K562 (cell line): ENCODE measurements around the gene SLC12A9. TPM values are rescaled to one million over a fixed set of nuclear protein-coding genes. Genes with fewer than 3 reads are reported as not detected.

Experiments
- ELF2 ChIP-seq: fragments of 250-450 bp; sonication (Bioruptor Pico); IDR thresholded peaks from 2 replicates; pipeline ENCODE4 v1.5.0; 2021; ENCODE audit warnings: mild to moderate bottlenecking
- FOXA1 ChIP-seq: fragments of 450-650 bp; IDR thresholded peaks from 2 replicates; pipeline ENCODE4 v1.6.1; 2016; ENCODE audit warnings: mild to moderate bottlenecking, borderline replicate concordance
- MTA3 ChIP-seq: fragments of 450-650 bp; formaldehyde crosslinking; IDR thresholded peaks from 2 replicates; pipeline ENCODE4 v1.6.1; 2017; ENCODE audit warnings: mild to moderate bottlenecking, borderline replicate concordance
- NCOA1 ChIP-seq: fragments of 450-650 bp; IDR thresholded peaks from 2 replicates; pipeline ENCODE4 v1.6.1; 2016; ENCODE audit warnings: low read depth
- PRPF4 ChIP-seq: fragments of 200-400 bp; formaldehyde crosslinking; IDR thresholded peaks from one replicate; pipeline ENCODE4 v1.6.1; 2017; ENCODE audit warnings: low read length, low read depth, mild to moderate bottlenecking; ENCODE audit not compliant: insufficient read depth, poor library complexity, severe bottlenecking
- SETDB1 ChIP-seq: IDR thresholded peaks from one replicate; pipeline ENCODE4 v1.6.1; 2012; ENCODE audit warnings: low read length, control low read depth, inconsistent platforms
- SMARCC2 ChIP-seq: fragments of 450-650 bp; IDR thresholded peaks from 2 replicates; pipeline ENCODE4 v1.6.1; 2017; ENCODE audit warnings: antibody characterized with exemption, moderate library complexity, mild to moderate bottlenecking, low read depth
- ZFP1 ChIP-seq: fragments of 450-650 bp; formaldehyde crosslinking; IDR thresholded peaks from 2 replicates; pipeline ENCODE4 v1.4.0; 2020; ENCODE audit warnings: mild to moderate bottlenecking, mixed read lengths
- ZNF146 ChIP-seq: IDR thresholded peaks from one replicate; pipeline ENCODE4 v1.6.1; 2018; ENCODE audit warnings: missing compliant biosample characterization; ENCODE audit not compliant: unreplicated experiment
- ZNF586 ChIP-seq: fragments of 450-650 bp; formaldehyde crosslinking; conservative IDR thresholded peaks from 2 replicates; pipeline ENCODE4 v1.4.0; 2020; ENCODE audit warnings: mild to moderate bottlenecking, moderate library complexity
- ZNF589 ChIP-seq: fragments of 200-800 bp; sonication (Bioruptor generic); IDR thresholded peaks from 2 replicates; pipeline ENCODE4 v1.6.1; 2016; ENCODE audit warnings: low read depth, missing genetic modification characterization, missing compliant biosample characterization
- ZNF830 ChIP-seq: fragments of 250-450 bp; sonication (Bioruptor Pico); IDR thresholded peaks from 2 replicates; pipeline ENCODE4 v1.5.0; 2021; ENCODE audit warnings: mild to moderate bottlenecking
- polyA plus RNA-seq, 8 experiments: library from polyadenylated mRNA; depleted of rRNA in 4 of 8; stranded (reverse) in 5 of 8; unstranded in 3 of 8; fragments of >200 nt; fragmentation: Nextera tagmentation in 2 of 8; fragmentation: Illumina TruSeq in 1 of 8; extraction: Ambion mirVana in 2 of 8; extraction: Trizol in 1 of 8; gene quantifications; 2 replicates each; pipeline versions ENCODE4 v1.2.1 to v1.2.3, GENCODE V29; 2011 to 2014; ENCODE audit warnings: inconsistent platforms in 1 of 8, missing spikeins in 1 of 8
- total RNA-seq, 7 experiments: library from RNA; depleted of rRNA in 6 of 7; stranded (reverse); fragments of >200 nt in 6 of 7; fragmentation: Illumina TruSeq in 2 of 7; extraction: Trizol in 2 of 7; gene quantifications; 2 replicates each; pipeline versions ENCODE4 v1.2.1 to v1.2.3, GENCODE V29; 2011 to 2021; ENCODE audit warnings: low replicate concordance in 1 of 7
- TF ChIP-seq, protein P1 (sequence below): fragments of 250-450 bp; sonication (Bioruptor Pico); IDR thresholded peaks from 2 replicates; pipeline ENCODE4 v1.8.0; 2021; ENCODE audit warnings: moderate library complexity, mild to moderate bottlenecking, inconsistent platforms
- TF ChIP-seq, protein P2 (sequence below): fragments of 150-350 bp; conservative IDR thresholded peaks from 2 replicates; pipeline ENCODE4 v1.6.1; 2014; ENCODE audit warnings: low read length
- TF ChIP-seq, protein P3 (sequence below): sonication (generic); formaldehyde crosslinking; IDR thresholded peaks from 2 replicates; pipeline ENCODE4 v1.8.0; 2022; ENCODE audit warnings: mild to moderate bottlenecking, missing genetic modification reagents
- TF ChIP-seq, protein P4 (sequence below): fragments of 250-450 bp; sonication (Bioruptor Pico); IDR thresholded peaks from 2 replicates; pipeline ENCODE4 v1.5.0; 2021

SLC12A9 gene
- total and polyA plus RNA-seq, 9 of the 15 experiments (the other 6 are each of a cell fraction or from before 2014, with no cell fraction given): 0.06 to 20.2 (median 10.7) TPM

DNA sequence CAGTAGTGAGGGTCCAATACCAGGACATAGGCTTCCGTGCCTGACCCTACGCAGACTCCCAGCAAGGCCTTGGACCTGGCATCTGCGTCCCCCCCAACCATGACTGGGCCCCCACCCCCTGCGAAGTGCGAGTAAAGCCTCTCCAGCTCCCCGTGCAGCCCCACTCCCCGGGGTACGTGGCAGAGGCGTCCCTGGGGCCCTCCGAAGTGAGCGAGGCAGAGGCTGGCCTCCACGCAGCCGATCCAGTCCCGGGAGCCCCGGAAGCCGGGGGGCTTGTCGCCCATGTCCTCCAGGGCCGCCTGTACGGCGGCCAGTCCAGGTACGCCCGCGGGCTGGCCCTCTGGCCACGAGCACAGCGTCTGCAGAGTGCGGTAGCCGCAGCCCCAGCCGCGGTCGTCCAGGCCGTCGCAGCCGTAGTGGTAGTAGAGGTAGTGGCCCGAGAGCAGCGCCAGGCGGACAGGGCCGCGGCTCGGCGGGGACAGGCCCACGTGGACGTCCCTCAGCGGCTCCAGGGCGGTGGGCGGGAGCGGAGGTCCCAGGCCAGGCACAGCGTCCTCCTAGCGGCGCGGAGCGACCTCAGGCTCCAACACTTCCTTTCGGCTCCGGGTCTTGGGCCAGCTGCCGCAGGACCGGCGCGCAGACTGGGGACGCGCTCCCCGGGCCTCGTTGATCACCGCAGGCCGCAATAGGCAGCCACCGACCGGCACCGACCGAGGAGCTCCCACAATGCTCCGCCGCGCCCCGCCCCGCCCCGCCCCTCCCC is 36.7 kb downstream of the SLC12A9 start, which contains the start of gene UFSP1 (continued):
- TF ChIP-seq ZNF586 (0 out of 2 replicates have a peak, but pooled peaks have one; percentile 44), ZFP1 (CRISPR knock-in tag) (no peak), NCOA1 (no peak), ZNF146 (CRISPR knock-in tag) (peak; percentile 13), ELF2 (CRISPR knock-in tag) (no peak), SMARCC2 (no peak), ZNF830 (no peak; the same call in 1 of the 2 replicates), MTA3 (peak; percentile 87; the same call in 1 of the 2 replicates), FOXA1 (no peak), SETDB1 (no peak), PRPF4 (peak; percentile 38), ZNF589 (CRISPR knock-in tag) (peak; percentile 69; the same call in 1 of the 2 replicates)
- TF ChIP-seq, protein P1, sequence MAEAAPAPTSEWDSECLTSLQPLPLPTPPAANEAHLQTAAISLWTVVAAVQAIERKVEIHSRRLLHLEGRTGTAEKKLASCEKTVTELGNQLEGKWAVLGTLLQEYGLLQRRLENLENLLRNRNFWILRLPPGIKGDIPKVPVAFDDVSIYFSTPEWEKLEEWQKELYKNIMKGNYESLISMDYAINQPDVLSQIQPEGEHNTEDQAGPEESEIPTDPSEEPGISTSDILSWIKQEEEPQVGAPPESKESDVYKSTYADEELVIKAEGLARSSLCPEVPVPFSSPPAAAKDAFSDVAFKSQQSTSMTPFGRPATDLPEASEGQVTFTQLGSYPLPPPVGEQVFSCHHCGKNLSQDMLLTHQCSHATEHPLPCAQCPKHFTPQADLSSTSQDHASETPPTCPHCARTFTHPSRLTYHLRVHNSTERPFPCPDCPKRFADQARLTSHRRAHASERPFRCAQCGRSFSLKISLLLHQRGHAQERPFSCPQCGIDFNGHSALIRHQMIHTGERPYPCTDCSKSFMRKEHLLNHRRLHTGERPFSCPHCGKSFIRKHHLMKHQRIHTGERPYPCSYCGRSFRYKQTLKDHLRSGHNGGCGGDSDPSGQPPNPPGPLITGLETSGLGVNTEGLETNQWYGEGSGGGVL (CRISPR knock-in tag): no peak
- TF ChIP-seq, protein P2, sequence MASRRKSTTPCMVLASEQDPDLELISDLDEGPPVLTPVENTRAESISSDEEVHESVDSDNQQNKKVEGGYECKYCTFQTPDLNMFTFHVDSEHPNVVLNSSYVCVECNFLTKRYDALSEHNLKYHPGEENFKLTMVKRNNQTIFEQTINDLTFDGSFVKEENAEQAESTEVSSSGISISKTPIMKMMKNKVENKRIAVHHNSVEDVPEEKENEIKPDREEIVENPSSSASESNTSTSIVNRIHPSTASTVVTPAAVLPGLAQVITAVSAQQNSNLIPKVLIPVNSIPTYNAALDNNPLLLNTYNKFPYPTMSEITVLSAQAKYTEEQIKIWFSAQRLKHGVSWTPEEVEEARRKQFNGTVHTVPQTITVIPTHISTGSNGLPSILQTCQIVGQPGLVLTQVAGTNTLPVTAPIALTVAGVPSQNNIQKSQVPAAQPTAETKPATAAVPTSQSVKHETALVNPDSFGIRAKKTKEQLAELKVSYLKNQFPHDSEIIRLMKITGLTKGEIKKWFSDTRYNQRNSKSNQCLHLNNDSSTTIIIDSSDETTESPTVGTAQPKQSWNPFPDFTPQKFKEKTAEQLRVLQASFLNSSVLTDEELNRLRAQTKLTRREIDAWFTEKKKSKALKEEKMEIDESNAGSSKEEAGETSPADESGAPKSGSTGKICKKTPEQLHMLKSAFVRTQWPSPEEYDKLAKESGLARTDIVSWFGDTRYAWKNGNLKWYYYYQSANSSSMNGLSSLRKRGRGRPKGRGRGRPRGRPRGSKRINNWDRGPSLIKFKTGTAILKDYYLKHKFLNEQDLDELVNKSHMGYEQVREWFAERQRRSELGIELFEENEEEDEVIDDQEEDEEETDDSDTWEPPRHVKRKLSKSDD: no peak
- TF ChIP-seq, protein P3, sequence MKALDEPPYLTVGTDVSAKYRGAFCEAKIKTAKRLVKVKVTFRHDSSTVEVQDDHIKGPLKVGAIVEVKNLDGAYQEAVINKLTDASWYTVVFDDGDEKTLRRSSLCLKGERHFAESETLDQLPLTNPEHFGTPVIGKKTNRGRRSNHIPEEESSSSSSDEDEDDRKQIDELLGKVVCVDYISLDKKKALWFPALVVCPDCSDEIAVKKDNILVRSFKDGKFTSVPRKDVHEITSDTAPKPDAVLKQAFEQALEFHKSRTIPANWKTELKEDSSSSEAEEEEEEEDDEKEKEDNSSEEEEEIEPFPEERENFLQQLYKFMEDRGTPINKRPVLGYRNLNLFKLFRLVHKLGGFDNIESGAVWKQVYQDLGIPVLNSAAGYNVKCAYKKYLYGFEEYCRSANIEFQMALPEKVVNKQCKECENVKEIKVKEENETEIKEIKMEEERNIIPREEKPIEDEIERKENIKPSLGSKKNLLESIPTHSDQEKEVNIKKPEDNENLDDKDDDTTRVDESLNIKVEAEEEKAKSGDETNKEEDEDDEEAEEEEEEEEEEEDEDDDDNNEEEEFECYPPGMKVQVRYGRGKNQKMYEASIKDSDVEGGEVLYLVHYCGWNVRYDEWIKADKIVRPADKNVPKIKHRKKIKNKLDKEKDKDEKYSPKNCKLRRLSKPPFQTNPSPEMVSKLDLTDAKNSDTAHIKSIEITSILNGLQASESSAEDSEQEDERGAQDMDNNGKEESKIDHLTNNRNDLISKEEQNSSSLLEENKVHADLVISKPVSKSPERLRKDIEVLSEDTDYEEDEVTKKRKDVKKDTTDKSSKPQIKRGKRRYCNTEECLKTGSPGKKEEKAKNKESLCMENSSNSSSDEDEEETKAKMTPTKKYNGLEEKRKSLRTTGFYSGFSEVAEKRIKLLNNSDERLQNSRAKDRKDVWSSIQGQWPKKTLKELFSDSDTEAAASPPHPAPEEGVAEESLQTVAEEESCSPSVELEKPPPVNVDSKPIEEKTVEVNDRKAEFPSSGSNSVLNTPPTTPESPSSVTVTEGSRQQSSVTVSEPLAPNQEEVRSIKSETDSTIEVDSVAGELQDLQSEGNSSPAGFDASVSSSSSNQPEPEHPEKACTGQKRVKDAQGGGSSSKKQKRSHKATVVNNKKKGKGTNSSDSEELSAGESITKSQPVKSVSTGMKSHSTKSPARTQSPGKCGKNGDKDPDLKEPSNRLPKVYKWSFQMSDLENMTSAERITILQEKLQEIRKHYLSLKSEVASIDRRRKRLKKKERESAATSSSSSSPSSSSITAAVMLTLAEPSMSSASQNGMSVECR (CRISPR knock-in tag): peak; percentile 83; the same call in 1 of the 2 replicates
- TF ChIP-seq, protein P4, sequence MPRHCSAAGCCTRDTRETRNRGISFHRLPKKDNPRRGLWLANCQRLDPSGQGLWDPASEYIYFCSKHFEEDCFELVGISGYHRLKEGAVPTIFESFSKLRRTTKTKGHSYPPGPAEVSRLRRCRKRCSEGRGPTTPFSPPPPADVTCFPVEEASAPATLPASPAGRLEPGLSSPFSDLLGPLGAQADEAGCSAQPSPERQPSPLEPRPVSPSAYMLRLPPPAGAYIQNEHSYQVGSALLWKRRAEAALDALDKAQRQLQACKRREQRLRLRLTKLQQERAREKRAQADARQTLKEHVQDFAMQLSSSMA (CRISPR knock-in tag): 0 out of 2 replicates have a peak, but pooled peaks have one; percentile 4
